ENCODE data around the gene STAB1. TPM values are rescaled to one million over a fixed set of nuclear protein-coding genes. Genes with fewer than 3 reads are reported as not detected.

The STAB1 gene
- total RNA-seq, 4 donors from 2014 or later = 101 to 127 (median 118) TPM

- TF ChIP-seq, protein P1, sequence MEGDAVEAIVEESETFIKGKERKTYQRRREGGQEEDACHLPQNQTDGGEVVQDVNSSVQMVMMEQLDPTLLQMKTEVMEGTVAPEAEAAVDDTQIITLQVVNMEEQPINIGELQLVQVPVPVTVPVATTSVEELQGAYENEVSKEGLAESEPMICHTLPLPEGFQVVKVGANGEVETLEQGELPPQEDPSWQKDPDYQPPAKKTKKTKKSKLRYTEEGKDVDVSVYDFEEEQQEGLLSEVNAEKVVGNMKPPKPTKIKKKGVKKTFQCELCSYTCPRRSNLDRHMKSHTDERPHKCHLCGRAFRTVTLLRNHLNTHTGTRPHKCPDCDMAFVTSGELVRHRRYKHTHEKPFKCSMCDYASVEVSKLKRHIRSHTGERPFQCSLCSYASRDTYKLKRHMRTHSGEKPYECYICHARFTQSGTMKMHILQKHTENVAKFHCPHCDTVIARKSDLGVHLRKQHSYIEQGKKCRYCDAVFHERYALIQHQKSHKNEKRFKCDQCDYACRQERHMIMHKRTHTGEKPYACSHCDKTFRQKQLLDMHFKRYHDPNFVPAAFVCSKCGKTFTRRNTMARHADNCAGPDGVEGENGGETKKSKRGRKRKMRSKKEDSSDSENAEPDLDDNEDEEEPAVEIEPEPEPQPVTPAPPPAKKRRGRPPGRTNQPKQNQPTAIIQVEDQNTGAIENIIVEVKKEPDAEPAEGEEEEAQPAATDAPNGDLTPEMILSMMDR (IDR thresholded peaks at IDR 0.05) = no peak
- Histone ChIP-seq H3K36me3 (peaks cover 0 to 31% (median 20%) of the 10 kb centered on the region in 4 donors), H3K4me3 (no peak overlapping the region), H3K27ac (replicated peaks in 1 of 4) (no peak overlapping the region), H3K9me3 (no peaks in the 10 kb centered on the region), H3K27me3 (no peaks in the 10 kb centered on the region), H3K4me1 (no peaks in the 10 kb centered on the region)
- DNase-seq (ENCODE audit: extremely low spot score) = no peak
- intact Hi-C loops (cut with DNase I) = no loop called here
- 90% methylated on average over 5 of the region's 10 CpGs for WGBS
These were observed 9.8 kb downstream of the STAB1 start for GRCh38 chr3:52504977-52505376.

GRCh38 chr3:52506266-52506966 is 11.3 kb downstream of the STAB1 start:
- Histone ChIP-seq H3K27me3 (no peaks in the 10 kb centered on the region), H3K4me1 (no peaks in the 10 kb centered on the region), H3K27ac (replicated peaks in 1 of 4) (no peak overlapping the region), H3K36me3 (peaks cover 0 to 33% (median 23%) of the 10 kb centered on the region in 4 donors), H3K4me3 (no peak overlapping the region), H3K9me3 (no peaks in the 10 kb centered on the region)
- intact Hi-C loops (cut with DNase I) = no loop called here
- DNase-seq (ENCODE audit: extremely low spot score) = no peak
- 85% methylated on average over 13 of the region's 27 CpGs for WGBS
- TF ChIP-seq, protein P1 (IDR thresholded peaks at IDR 0.05) = no peak
- TF ChIP-seq POLR2A (IDR thresholded peaks at IDR 0.05; ENCODE audit: low read depth) (no peak), EP300 (IDR thresholded peaks at IDR 0.05) (no peak), POLR2AphosphoS5 (IDR thresholded peaks at IDR 0.05) (no peak)

DNA sequence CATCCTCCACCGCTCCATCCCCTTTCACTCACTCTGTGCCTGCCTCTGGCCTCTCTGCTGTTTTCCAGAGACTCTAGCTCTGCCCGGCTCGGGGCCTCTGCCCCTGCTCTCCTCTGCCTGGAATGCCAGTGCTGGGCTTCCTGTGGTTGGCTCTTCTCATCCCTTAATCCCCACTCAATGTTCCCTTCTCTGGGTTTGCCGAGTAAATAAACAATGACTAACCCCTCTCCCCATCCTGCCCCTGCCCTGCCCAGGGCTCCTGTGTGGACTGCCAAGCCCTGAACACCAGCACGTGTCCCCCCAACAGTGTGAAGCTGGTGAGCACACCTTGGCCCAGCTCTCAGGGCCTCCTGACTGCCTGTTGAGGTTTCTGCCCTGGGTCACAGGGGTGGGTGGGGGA is 12.2 kb downstream of the STAB1 start:
- DNase-seq (ENCODE audit: extremely low spot score) = no peak
- Histone ChIP-seq H3K27ac (replicated peaks in 1 of 4) (no peak overlapping the region), H3K27me3 (no peaks in the 10 kb centered on the region), H3K9me3 (no peaks in the 10 kb centered on the region), H3K36me3 (peaks cover 0 to 35% (median 22%) of the 10 kb centered on the region in 4 donors), H3K4me3 (no peak overlapping the region), H3K4me1 (no peaks in the 10 kb centered on the region)
- 74% methylated on average over 5 of the region's 5 CpGs for WGBS
- intact Hi-C loops (cut with DNase I) = no loop called here
- TF ChIP-seq POLR2AphosphoS5 (IDR thresholded peaks at IDR 0.05) = no peak
- TF ChIP-seq, protein P1 (IDR thresholded peaks at IDR 0.05) = no peak
- TF ChIP-seq EP300 (IDR thresholded peaks at IDR 0.05) = no peak
- TF ChIP-seq POLR2A (IDR thresholded peaks at IDR 0.05; ENCODE audit: low read depth) = no peak

DNA sequence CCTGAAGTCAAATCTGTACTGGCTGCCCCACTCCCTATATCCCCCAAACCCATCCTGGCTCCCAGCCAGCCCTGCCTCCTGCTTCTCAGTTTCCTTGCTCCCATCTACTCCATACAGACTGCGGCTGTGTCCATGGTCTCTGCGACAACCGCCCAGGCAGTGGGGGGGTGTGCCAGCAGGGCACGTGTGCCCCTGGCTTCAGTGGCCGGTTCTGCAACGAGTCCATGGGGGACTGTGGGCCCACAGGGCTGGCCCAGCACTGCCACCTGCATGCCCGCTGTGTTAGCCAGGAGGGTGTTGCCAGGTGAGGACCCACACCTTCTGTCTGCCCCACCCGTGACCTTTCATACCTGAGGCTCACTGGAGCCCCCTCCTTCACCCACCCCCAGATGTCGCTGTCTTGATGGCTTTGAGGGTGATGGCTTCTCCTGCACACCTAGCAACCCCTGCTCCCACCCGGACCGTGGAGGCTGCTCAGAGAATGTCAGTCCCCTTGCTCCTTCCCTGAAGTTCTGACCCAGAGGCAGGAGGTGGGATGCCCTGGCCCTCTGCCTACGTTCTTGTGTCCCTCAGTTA is 14.7 kb downstream of the STAB1 start:
- no peak overlapping the region for H3K27ac ChIP-seq (replicated peaks in 1 of 4)
- TF ChIP-seq EP300 (IDR thresholded peaks at IDR 0.05) = no peak
- TF ChIP-seq POLR2AphosphoS5 (IDR thresholded peaks at IDR 0.05) = no peak
- TF ChIP-seq, protein P1 (IDR thresholded peaks at IDR 0.05) = no peak
- TF ChIP-seq POLR2A (IDR thresholded peaks at IDR 0.05; ENCODE audit: low read depth) = no peak
- H3K9me3 ChIP-seq = no peaks in the 10 kb centered on the region
- H3K27me3 ChIP-seq = no peaks in the 10 kb centered on the region
- WGBS = 72% methylated on average over 10 of the region's 12 CpGs
- intact Hi-C loops (cut with DNase I) = no loop called here
- H3K4me3 ChIP-seq = no peak overlapping the region
- H3K36me3 ChIP-seq = peaks cover 0 to 48% (median 22%) of the 10 kb centered on the region in 4 donors
- no peak for DNase-seq (ENCODE audit: extremely low spot score)
- H3K4me1 ChIP-seq = no peaks in the 10 kb centered on the region
